NT2/D1 (cell line): ENCODE results near the gene HDDC3.

Source experiments
- SUZ12 ChIP-seq: IDR thresholded peaks from 2 replicates; pipeline ENCODE4 v1.6.1; 2011; ENCODE audit not compliant: insufficient read length, insufficient read depth; ENCODE audit errors: extremely low read depth
- YY1 ChIP-seq: IDR thresholded peaks from 2 replicates; pipeline ENCODE4 v1.6.1; 2011; ENCODE audit not compliant: insufficient read length, insufficient read depth
- ZNF274 ChIP-seq: IDR thresholded peaks from 2 replicates; pipeline ENCODE4 v1.6.1; 2011; ENCODE audit warnings: mild to moderate bottlenecking, low read depth, low read length

- TF ChIP-seq YY1: no peak
- no peak for TF ChIP-seq ZNF274
- TF ChIP-seq SUZ12: no peak
These were observed 17.9 kb downstream of the HDDC3 start for GRCh38 chr15:90914305-90915080.
